NCI-H1092 (cell line): ENCODE results near the gene WIPI1.
"Not testable (repeated sequence)": the region's sequence is repeated elsewhere in the genome, so short reads cannot be mapped to it uniquely, and the experiment has no call there.

Source experiments
- DNase-seq: peaks from one replicate; lab custom pipeline; 2025; lab: John Stamatoyannopoulos, UW

WIPI1 gene

GRCh38 chr17:68383443-68384321, 73.6 kb downstream of the WIPI1 start:
- DNase-seq = no peak

- DNase-seq = no peak
Observed at GRCh38 chr17:68383120-68383442, 74.2 kb downstream of the WIPI1 start.

GRCh38 chr17:68382582-68383085, 74.7 kb downstream of the WIPI1 start:
- DNase-seq = no peak

- no peak for DNase-seq
Observed at GRCh38 chr17:68381076-68381900, 76.0 kb downstream of the WIPI1 start.

- no peak for DNase-seq
Observed at GRCh38 chr17:68379692-68380677, 77.3 kb downstream of the WIPI1 start.

- no peak for DNase-seq
Observed at GRCh38 chr17:68379177-68379510, 78.2 kb downstream of the WIPI1 start.

- peak; percentile 29 for DNase-seq
Observed at GRCh38 chr17:68378268-68379176, 78.8 kb downstream of the WIPI1 start.

- DNase-seq = no peak
Observed at GRCh38 chr17:68377771-68378267, 79.5 kb downstream of the WIPI1 start.

- DNase-seq = not testable (repeated sequence)
Observed at GRCh38 chr17:68376178-68376577, 81.1 kb downstream of the WIPI1 start.

GRCh38 chr17:68375566-68375965, 81.7 kb downstream of the WIPI1 start:
- DNase-seq = no peak
